ENCODE data around the gene ATRIP.
"Not testable (repeated sequence)": the region's sequence is repeated elsewhere in the genome, so short reads cannot be mapped to it uniquely, and the experiment has no call there.

The ATRIP gene

GRCh38 chr3:48476426-48477053 is 30.0 kb downstream of the ATRIP start:
- no peaks in the 10 kb centered on the region for H3K9me3 ChIP-seq (ENCODE audit: low read length)
- H3K4me3 ChIP-seq (ENCODE audit: low read depth in 1 of 2, low read length in 2 of 2), result no peak overlapping the region
- no peaks in the 10 kb centered on the region for H3K27me3 ChIP-seq (ENCODE audit: control insufficient read depth in 1 of 2, insufficient read depth in 2 of 2, low read length in 2 of 2)
- no peak overlapping the region for H3K27ac ChIP-seq (ENCODE audit: low read depth, low read length)
- peaks cover 12% of the 10 kb centered on the region for H3K4me1 ChIP-seq (ENCODE audit: insufficient read depth, low read length)
- no peak overlapping the region for H3K9ac ChIP-seq (ENCODE audit: low read length)
- no peaks in the 10 kb centered on the region for H3K36me3 ChIP-seq (ENCODE audit: insufficient read depth, low read length)

GRCh38 chr3:48477959-48478520 is 31.5 kb downstream of the ATRIP start:
- Histone ChIP-seq H3K27ac (ENCODE audit: low read depth, low read length) (no peak overlapping the region), H3K4me1 (ENCODE audit: insufficient read depth, low read length) (peaks cover 6% of the 10 kb centered on the region), H3K36me3 (ENCODE audit: insufficient read depth, low read length) (no peaks in the 10 kb centered on the region), H3K27me3 (ENCODE audit: control insufficient read depth in 1 of 2, insufficient read depth in 2 of 2, low read length in 2 of 2) (no peaks in the 10 kb centered on the region), H3K4me3 (ENCODE audit: low read depth in 1 of 2, low read length in 2 of 2) (no peak overlapping the region), H3K9me3 (ENCODE audit: low read length) (no peaks in the 10 kb centered on the region), H3K9ac (ENCODE audit: low read length) (no peak overlapping the region)

GRCh38 chr3:48478626-48479555 is 32.4 kb downstream of the ATRIP start:
- no peaks in the 10 kb centered on the region for H3K9me3 ChIP-seq (ENCODE audit: low read length)
- H3K36me3 ChIP-seq (ENCODE audit: insufficient read depth, low read length), result no peaks in the 10 kb centered on the region
- H3K9ac ChIP-seq (ENCODE audit: low read length), result no peak overlapping the region
- H3K4me3 ChIP-seq (ENCODE audit: low read depth in 1 of 2, low read length in 2 of 2), result no peak overlapping the region
- no peaks in the 10 kb centered on the region for H3K27me3 ChIP-seq (ENCODE audit: control insufficient read depth in 1 of 2, insufficient read depth in 2 of 2, low read length in 2 of 2)
- no peaks in the 10 kb centered on the region for H3K4me1 ChIP-seq (ENCODE audit: insufficient read depth, low read length)
- H3K27ac ChIP-seq (ENCODE audit: low read depth, low read length), result no peak overlapping the region

GRCh38 chr3:48480891-48481290 is 34.4 kb downstream of the ATRIP start:
- not testable (repeated sequence) for H3K9ac ChIP-seq (ENCODE audit: low read length); H3K4me1 ChIP-seq (ENCODE audit: insufficient read depth, low read length); H3K36me3 ChIP-seq (ENCODE audit: insufficient read depth, low read length); H3K9me3 ChIP-seq (ENCODE audit: low read length); H3K4me3 ChIP-seq (ENCODE audit: low read depth in 1 of 2, low read length in 2 of 2); H3K27me3 ChIP-seq (ENCODE audit: control insufficient read depth in 1 of 2, insufficient read depth in 2 of 2, low read length in 2 of 2); H3K27ac ChIP-seq (ENCODE audit: low read depth, low read length)

- H3K27ac ChIP-seq (ENCODE audit: low read depth, low read length); H3K27me3 ChIP-seq (ENCODE audit: control insufficient read depth in 1 of 2, insufficient read depth in 2 of 2, low read length in 2 of 2): not testable (repeated sequence)
Observed at GRCh38 chr3:48482822-48483221, 36.3 kb downstream of the ATRIP start.

GRCh38 chr3:48486952-48487351 is 40.4 kb downstream of the ATRIP start:
- Histone ChIP-seq H3K27ac (ENCODE audit: low read depth, low read length) (no peak overlapping the region), H3K9me3 (ENCODE audit: low read length) (no peaks in the 10 kb centered on the region), H3K4me3 (ENCODE audit: low read depth in 1 of 2, low read length in 2 of 2) (no peak overlapping the region), H3K9ac (ENCODE audit: low read length) (no peak overlapping the region), H3K27me3 (ENCODE audit: control insufficient read depth in 1 of 2, insufficient read depth in 2 of 2, low read length in 2 of 2) (no peaks in the 10 kb centered on the region), H3K4me1 (ENCODE audit: insufficient read depth, low read length) (no peaks in the 10 kb centered on the region), H3K36me3 (ENCODE audit: insufficient read depth, low read length) (no peaks in the 10 kb centered on the region)

More at GRCh38 chr3:48482822-48483221, 36.3 kb downstream of the ATRIP start:
- H3K4me3 ChIP-seq (ENCODE audit: low read depth in 1 of 2, low read length in 2 of 2); H3K4me1 ChIP-seq (ENCODE audit: insufficient read depth, low read length); H3K9ac ChIP-seq (ENCODE audit: low read length); H3K9me3 ChIP-seq (ENCODE audit: low read length); H3K36me3 ChIP-seq (ENCODE audit: insufficient read depth, low read length): not testable (repeated sequence)

GRCh38 chr3:48492461-48493202 is 46.1 kb downstream of the ATRIP start:
- no peak overlapping the region for H3K4me3 ChIP-seq (ENCODE audit: low read depth in 1 of 2, low read length in 2 of 2)
- no peaks in the 10 kb centered on the region for H3K4me1 ChIP-seq (ENCODE audit: insufficient read depth, low read length)
- no peaks in the 10 kb centered on the region for H3K9me3 ChIP-seq (ENCODE audit: low read length)
- no peak overlapping the region for H3K27ac ChIP-seq (ENCODE audit: low read depth, low read length)
- no peak overlapping the region for H3K9ac ChIP-seq (ENCODE audit: low read length)
- H3K36me3 ChIP-seq (ENCODE audit: insufficient read depth, low read length), result no peaks in the 10 kb centered on the region
- no peaks in the 10 kb centered on the region for H3K27me3 ChIP-seq (ENCODE audit: control insufficient read depth in 1 of 2, insufficient read depth in 2 of 2, low read length in 2 of 2)

GRCh38 chr3:48493203-48493501 is 46.6 kb downstream of the ATRIP start:
- no peak overlapping the region for H3K9ac ChIP-seq (ENCODE audit: low read length)
- H3K4me1 ChIP-seq (ENCODE audit: insufficient read depth, low read length), result no peaks in the 10 kb centered on the region
- H3K27ac ChIP-seq (ENCODE audit: low read depth, low read length), result no peak overlapping the region
- no peaks in the 10 kb centered on the region for H3K27me3 ChIP-seq (ENCODE audit: control insufficient read depth in 1 of 2, insufficient read depth in 2 of 2, low read length in 2 of 2)
- H3K36me3 ChIP-seq (ENCODE audit: insufficient read depth, low read length), result no peaks in the 10 kb centered on the region
- H3K9me3 ChIP-seq (ENCODE audit: low read length), result no peaks in the 10 kb centered on the region
- H3K4me3 ChIP-seq (ENCODE audit: low read depth in 1 of 2, low read length in 2 of 2), result no peak overlapping the region

GRCh38 chr3:48500656-48501055 is 54.1 kb downstream of the ATRIP start:
- Histone ChIP-seq H3K36me3 (ENCODE audit: insufficient read depth, low read length) (no peaks in the 10 kb centered on the region), H3K4me3 (ENCODE audit: low read depth in 1 of 2, low read length in 2 of 2) (no peak overlapping the region), H3K9ac (ENCODE audit: low read length) (no peak overlapping the region)

GRCh38 chr3:48501196-48501595 is 54.7 kb downstream of the ATRIP start:
- Histone ChIP-seq H3K4me1 (ENCODE audit: insufficient read depth, low read length) (peaks cover 20% of the 10 kb centered on the region), H3K36me3 (ENCODE audit: insufficient read depth, low read length) (no peaks in the 10 kb centered on the region), H3K27ac (ENCODE audit: low read depth, low read length) (no peak overlapping the region), H3K4me3 (ENCODE audit: low read depth in 1 of 2, low read length in 2 of 2) (no peak overlapping the region), H3K27me3 (ENCODE audit: control insufficient read depth in 1 of 2, insufficient read depth in 2 of 2, low read length in 2 of 2) (no peaks in the 10 kb centered on the region), H3K9ac (ENCODE audit: low read length) (no peak overlapping the region), H3K9me3 (ENCODE audit: low read length) (no peaks in the 10 kb centered on the region)

More at GRCh38 chr3:48500656-48501055, 54.1 kb downstream of the ATRIP start:
- H3K27ac ChIP-seq (ENCODE audit: low read depth, low read length), result no peak overlapping the region
- H3K27me3 ChIP-seq (ENCODE audit: control insufficient read depth in 1 of 2, insufficient read depth in 2 of 2, low read length in 2 of 2), result no peaks in the 10 kb centered on the region
- no peaks in the 10 kb centered on the region for H3K9me3 ChIP-seq (ENCODE audit: low read length)
- H3K4me1 ChIP-seq (ENCODE audit: insufficient read depth, low read length), result peaks cover 20% of the 10 kb centered on the region

GRCh38 chr3:48502121-48502520 is 55.6 kb downstream of the ATRIP start:
- Histone ChIP-seq H3K4me1 (ENCODE audit: insufficient read depth, low read length) (peaks cover 20% of the 10 kb centered on the region), H3K27me3 (ENCODE audit: control insufficient read depth in 1 of 2, insufficient read depth in 2 of 2, low read length in 2 of 2) (no peaks in the 10 kb centered on the region), H3K4me3 (ENCODE audit: low read depth in 1 of 2, low read length in 2 of 2) (no peak overlapping the region), H3K27ac (ENCODE audit: low read depth, low read length) (no peak overlapping the region), H3K9ac (ENCODE audit: low read length) (no peak overlapping the region), H3K9me3 (ENCODE audit: low read length) (no peaks in the 10 kb centered on the region), H3K36me3 (ENCODE audit: insufficient read depth, low read length) (no peaks in the 10 kb centered on the region)

All from muscle layer of colon (tissue), 2 donors.